Sigmoid colon (tissue), 7 donors: ENCODE results near the gene PIAS1. TPM values are rescaled to one million over a fixed set of nuclear protein-coding genes. Genes with fewer than 3 reads are reported as not detected.
A peak's percentile ranks its signal among the peaks of the same experiment; 100 is the strongest.
"Not testable (repeated sequence)": the region's sequence is repeated elsewhere in the genome, so short reads cannot be mapped to it uniquely, and the experiment has no call there.

Experiments used
- DNase-seq: peaks from one replicate; pipeline ENCODE4 v3.0.0-alpha.2; 2019
- H3K27ac ChIP-seq, 4 donors: fragments of 200-600 bp; sonication (generic); one replicate each; pipeline ENCODE4 v1.5.1; 2016 to 2019; ENCODE audit warnings: mild to moderate bottlenecking in 1 of 4
- H3K27me3 ChIP-seq, 3 donors: fragments of 200-600 bp; sonication (generic); one replicate each; pipeline ENCODE4 v1.5.1; 2019; ENCODE audit warnings: mild to moderate bottlenecking in 1 of 3
- H3K36me3 ChIP-seq, 4 donors: fragments of 200-600 bp; sonication (generic); one replicate each; pipeline ENCODE4 v1.5.1; 2016 to 2019
- H3K4me1 ChIP-seq, 4 donors: fragments of 200-600 bp; sonication (generic); one replicate each; pipeline ENCODE4 v1.5.1; 2017 to 2019
- H3K4me3 ChIP-seq, 4 donors: fragments of 200-600 bp; sonication (generic); one replicate each; pipeline ENCODE4 v1.5.1; 2017 to 2019; ENCODE audit warnings: mild to moderate bottlenecking in 2 of 4, moderate library complexity in 1 of 4
- H3K9me3 ChIP-seq, 4 donors: fragments of 200-600 bp in 3 of 4; sonication (generic) in 3 of 4; one replicate each; pipeline versions ENCODE4 v1.5.1 to v1.6.1; 2013 to 2019
- CTCF ChIP-seq, 4 experiments: fragments of 450-650 bp in 3 of 4; fragments of 200-600 bp in 1 of 4; IDR thresholded peaks; one replicate each; pipeline ENCODE4 v1.5.1; 2016 to 2019; ENCODE audit warnings: antibody characterized with exemption in 4 of 4, mild to moderate bottlenecking in 3 of 4, moderate library complexity in 2 of 4
- EP300 ChIP-seq, 4 donors: sonication (generic); formaldehyde crosslinking; IDR thresholded peaks; one replicate each; pipeline ENCODE4 v1.6.1; 2017; ENCODE audit warnings: antibody characterized with exemption in 4 of 4
- POLR2A ChIP-seq, 2 donors: fragments of 450-650 bp; IDR thresholded peaks; one replicate each; pipeline ENCODE4 v1.6.1; 2016; ENCODE audit warnings: antibody characterized with exemption in 2 of 2, mild to moderate bottlenecking in 2 of 2, moderate library complexity in 2 of 2
- POLR2AphosphoS5 ChIP-seq, 4 donors: sonication (generic); formaldehyde crosslinking; IDR thresholded peaks; one replicate each; pipeline ENCODE4 v1.6.1; 2017; ENCODE audit warnings: antibody characterized with exemption in 4 of 4
- WGBS, 2 donors: extraction: QIAGEN DNeasy Blood & Tissue Kit; methylation state at CpG; one replicate each; pipeline ENCODE4 v1.1.7; 2013; 5-methylcytosine and 5-hydroxymethylcytosine counted together
- intact Hi-C: fragments of 100-400 bp; cut with DNase I; formaldehyde crosslinking; loops from one replicate; pipeline ENCODE4 v1.15.1; 2023
- polyA plus RNA-seq, 3 donors: library from polyadenylated mRNA; stranded (reverse); fragments of 200-250 nt; gene quantifications; one replicate each; pipeline ENCODE4 v1.2.3, GENCODE V29; 2013
- total RNA-seq, 4 donors: library from RNA; depleted of rRNA; stranded (reverse); fragments of >200 nt; gene quantifications; one replicate each; pipeline ENCODE4 v1.1.0, GENCODE V29; 2016
- donor health status: healthy with polysubstance abuse.
- donor health status: Bipolar disorder and iron deficiency.
- donor health status: healthy.

The PIAS1 gene
- total and polyA plus RNA-seq, 7 donors = 7.2 to 75.4 (median 55.9) TPM

DNA sequence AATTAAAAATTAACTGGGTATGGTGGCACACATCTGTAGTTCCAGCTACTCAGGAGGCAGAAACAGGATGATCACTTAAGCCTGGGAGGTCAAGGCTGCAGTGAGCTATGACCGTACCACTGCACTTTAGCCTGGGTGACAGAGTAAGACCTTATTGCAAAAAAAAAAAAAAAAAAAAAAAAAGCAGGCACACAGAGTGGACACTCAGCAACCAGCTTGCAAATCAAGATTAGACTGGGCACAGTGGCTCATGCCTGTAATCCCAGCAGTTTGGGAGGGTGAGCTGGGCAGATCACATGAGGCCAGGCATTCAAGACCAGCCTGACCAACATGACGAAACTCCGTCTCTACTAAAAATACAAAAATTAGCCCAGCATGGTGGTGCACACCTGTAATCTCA is 170.0 kb downstream of the PIAS1 start:
- no peak for TF ChIP-seq POLR2AphosphoS5 (IDR thresholded peaks at IDR 0.05)
- TF ChIP-seq EP300 (IDR thresholded peaks at IDR 0.05) = no peak
- TF ChIP-seq CTCF (IDR thresholded peaks at IDR 0.05) = no peak
- intact Hi-C loops = no loop called here
- Histone ChIP-seq H3K4me3 (no peak overlapping the region), H3K27ac (no peak overlapping the region), H3K36me3 (no peaks in the 10 kb centered on the region), H3K27me3 (no peaks in the 10 kb centered on the region), H3K9me3 (no peaks in the 10 kb centered on the region), H3K4me1 (peaks cover 0 to 18% (median 16%) of the 10 kb centered on the region in 4 donors)
- DNase-seq = no peak
- WGBS, 2 donors = 63 to 77% methylated on average over 3 of the region's 3 CpGs

DNA sequence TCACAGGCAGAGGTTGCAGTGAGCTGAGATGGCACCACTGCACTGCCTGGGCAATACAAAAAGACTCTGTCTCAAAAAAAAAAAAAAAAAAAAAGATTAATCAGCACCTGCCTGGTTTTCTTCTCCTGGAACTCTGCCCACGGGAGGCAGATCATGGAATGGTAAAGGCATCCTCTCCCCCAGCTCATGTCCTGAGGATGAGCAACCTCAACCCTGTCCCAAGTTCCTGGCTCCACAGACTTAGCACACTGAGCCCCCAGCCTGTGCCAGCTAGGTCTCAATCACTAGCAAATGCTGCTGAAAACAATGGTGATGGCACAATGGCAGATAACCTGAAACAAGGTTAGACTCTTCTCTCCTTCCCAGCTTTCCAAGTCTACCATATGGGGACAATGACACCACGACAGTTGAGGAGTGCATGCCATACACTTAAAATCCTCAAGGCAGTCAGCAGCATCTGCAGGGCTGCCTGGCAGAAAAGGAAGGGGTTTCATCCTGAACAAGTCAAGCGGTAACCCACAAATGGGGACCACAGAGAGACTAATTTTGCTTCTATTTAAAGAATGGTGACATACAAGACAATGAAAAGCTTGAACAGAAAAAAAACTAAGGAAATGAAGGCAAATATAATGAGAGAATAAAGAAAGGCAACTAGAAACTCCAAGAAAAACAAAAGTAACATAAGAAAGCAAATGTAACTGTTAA is 170.6 kb downstream of the PIAS1 start:
- no peak overlapping the region for H3K4me3 ChIP-seq
- H3K36me3 ChIP-seq = no peaks in the 10 kb centered on the region
- H3K4me1 ChIP-seq = peaks cover 0 to 18% (median 16%) of the 10 kb centered on the region in 4 donors
- no peak for TF ChIP-seq CTCF (IDR thresholded peaks at IDR 0.05)
- TF ChIP-seq POLR2A (IDR thresholded peaks at IDR 0.05) = no peak
- no peak for TF ChIP-seq EP300 (IDR thresholded peaks at IDR 0.05)
- no peak for TF ChIP-seq POLR2AphosphoS5 (IDR thresholded peaks at IDR 0.05)
- DNase-seq = no peak
- H3K27ac ChIP-seq = no peak overlapping the region
- WGBS, 2 donors = 58 to 79% methylated on average over 3 of the region's 3 CpGs
- no peaks in the 10 kb centered on the region for H3K9me3 ChIP-seq
- H3K27me3 ChIP-seq = no peaks in the 10 kb centered on the region
- intact Hi-C loops = no loop called here

DNA sequence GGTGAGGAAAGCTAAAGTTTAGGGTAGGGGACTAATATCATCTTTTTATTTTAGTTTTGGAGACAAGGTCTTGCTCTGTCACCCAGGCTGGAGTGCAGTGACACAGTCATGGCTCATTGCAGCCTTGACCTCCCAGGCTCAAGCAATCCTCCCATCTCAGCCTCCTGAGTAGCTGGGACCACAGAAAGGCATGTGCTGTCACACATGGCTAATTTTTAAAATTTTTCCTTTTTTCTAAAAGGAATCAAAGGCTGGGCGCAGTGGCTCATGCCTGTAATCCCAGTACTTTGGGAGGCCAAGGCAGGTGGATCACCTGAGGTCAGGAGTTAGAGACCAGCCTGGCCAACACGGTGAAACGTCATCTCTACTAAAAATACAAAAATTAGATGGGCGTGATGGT is 171.3 kb downstream of the PIAS1 start:
- H3K36me3 ChIP-seq, H3K27me3 ChIP-seq, H3K4me3 ChIP-seq, H3K27ac ChIP-seq, intact Hi-C loops, H3K9me3 ChIP-seq, DNase-seq: not testable (repeated sequence)
- H3K4me1 ChIP-seq = peaks cover 0 to 24% (median 23%) of the 10 kb centered on the region in 4 donors
- WGBS, 2 donors = 97 to 98% methylated on average over 4 of the region's 4 CpGs

DNA sequence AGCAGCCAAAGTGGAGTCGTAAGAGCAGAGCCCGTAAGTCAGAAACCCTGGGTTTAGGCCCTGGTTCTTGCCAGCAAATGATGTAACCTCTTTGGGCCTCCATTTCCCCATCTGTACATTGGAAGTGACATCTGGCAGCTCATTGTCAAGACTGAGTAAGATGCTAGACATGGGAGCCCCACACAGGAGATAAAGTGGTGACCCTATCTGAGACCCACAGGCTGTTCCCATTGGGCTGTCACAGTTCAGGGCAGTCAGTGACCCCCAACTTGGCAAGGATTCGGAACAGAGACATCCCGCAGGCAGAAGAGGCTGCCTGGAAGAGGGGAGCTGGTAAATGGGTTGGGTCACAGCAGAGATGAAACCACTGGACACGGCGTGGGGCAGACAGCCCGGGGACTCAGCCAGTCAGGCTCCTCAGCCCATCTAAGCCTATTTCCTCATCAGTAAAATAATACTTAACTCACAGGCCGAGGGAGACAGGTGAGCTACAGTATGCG is 173.6 kb downstream of the PIAS1 start:
- Histone ChIP-seq H3K27me3 (no peaks in the 10 kb centered on the region), H3K36me3 (no peaks in the 10 kb centered on the region), H3K4me3 (peak overlapping the region in 1 of 4 donors; percentile 94), H3K27ac (no peak overlapping the region), H3K4me1 (peaks cover 0 to 25% (median 23%) of the 10 kb centered on the region in 4 donors), H3K9me3 (no peaks in the 10 kb centered on the region)
- TF ChIP-seq POLR2AphosphoS5 (IDR thresholded peaks at IDR 0.05) = no peak
- TF ChIP-seq POLR2A (IDR thresholded peaks at IDR 0.05) = no peak
- no peak for TF ChIP-seq CTCF (IDR thresholded peaks at IDR 0.05)
- no peak for TF ChIP-seq EP300 (IDR thresholded peaks at IDR 0.05)
- WGBS, 2 donors = 55 to 75% methylated on average over 9 of the region's 9 CpGs
- intact Hi-C loops = no loop called here
- no peak for DNase-seq

- no peaks in the 10 kb centered on the region for H3K27me3 ChIP-seq
- no peak for TF ChIP-seq CTCF (IDR thresholded peaks at IDR 0.05)
- no peak for TF ChIP-seq POLR2AphosphoS5 (IDR thresholded peaks at IDR 0.05)
- no peak for TF ChIP-seq EP300 (IDR thresholded peaks at IDR 0.05)
- TF ChIP-seq POLR2A (IDR thresholded peaks at IDR 0.05) = no peak
- H3K4me3 ChIP-seq = peak overlapping the region; percentile 66 to 94 (median 69)
- no peak for DNase-seq
- no peaks in the 10 kb centered on the region for H3K9me3 ChIP-seq
- H3K36me3 ChIP-seq = no peaks in the 10 kb centered on the region
- intact Hi-C loops = no loop called here
- peak overlapping the region in 3 of 4 donors; percentile 79 to 87 (median 81) for H3K27ac ChIP-seq
- 15 to 40% methylated on average over 25 of the region's 25 CpGs for WGBS, 2 donors
- peaks cover 0 to 25% (median 23%) of the 10 kb centered on the region in 4 donors for H3K4me1 ChIP-seq
Observed at GRCh38 chr15:68228143-68228970, 174.2 kb downstream of the PIAS1 start.
